ENCODE data around the gene CD300LB. TPM values are rescaled to one million over a fixed set of nuclear protein-coding genes. Genes with fewer than 3 reads are reported as not detected.

The CD300LB gene
- total RNA-seq, 4 donors from 2014 or later, result 0.16 TPM; not detected in 3

GRCh38 chr17:74541176-74542111 is 10.2 kb upstream of the CD300LB start:
- H3K36me3 ChIP-seq, result no peaks in the 10 kb centered on the region
- TF ChIP-seq, protein P1, sequence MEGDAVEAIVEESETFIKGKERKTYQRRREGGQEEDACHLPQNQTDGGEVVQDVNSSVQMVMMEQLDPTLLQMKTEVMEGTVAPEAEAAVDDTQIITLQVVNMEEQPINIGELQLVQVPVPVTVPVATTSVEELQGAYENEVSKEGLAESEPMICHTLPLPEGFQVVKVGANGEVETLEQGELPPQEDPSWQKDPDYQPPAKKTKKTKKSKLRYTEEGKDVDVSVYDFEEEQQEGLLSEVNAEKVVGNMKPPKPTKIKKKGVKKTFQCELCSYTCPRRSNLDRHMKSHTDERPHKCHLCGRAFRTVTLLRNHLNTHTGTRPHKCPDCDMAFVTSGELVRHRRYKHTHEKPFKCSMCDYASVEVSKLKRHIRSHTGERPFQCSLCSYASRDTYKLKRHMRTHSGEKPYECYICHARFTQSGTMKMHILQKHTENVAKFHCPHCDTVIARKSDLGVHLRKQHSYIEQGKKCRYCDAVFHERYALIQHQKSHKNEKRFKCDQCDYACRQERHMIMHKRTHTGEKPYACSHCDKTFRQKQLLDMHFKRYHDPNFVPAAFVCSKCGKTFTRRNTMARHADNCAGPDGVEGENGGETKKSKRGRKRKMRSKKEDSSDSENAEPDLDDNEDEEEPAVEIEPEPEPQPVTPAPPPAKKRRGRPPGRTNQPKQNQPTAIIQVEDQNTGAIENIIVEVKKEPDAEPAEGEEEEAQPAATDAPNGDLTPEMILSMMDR (IDR thresholded peaks at IDR 0.05 in 4 of 5, conservative IDR thresholded peaks at IDR 0.05 in 1 of 5), result no peak
- TF ChIP-seq POLR2A (IDR thresholded peaks at IDR 0.05), result no peak
- intact Hi-C loops (cut with DNase I; ENCODE audit: low total_unique reads), result no loop called here
- DNase-seq (no peak), ATAC-seq (no peak)
- H3K9me3 ChIP-seq, result no peaks in the 10 kb centered on the region
- no peak overlapping the region for H3K27ac ChIP-seq
- H3K4me3 ChIP-seq, result no peak overlapping the region
- H3K27me3 ChIP-seq, result peaks cover 0 to 3% (median 0%) of the 10 kb centered on the region in 3 donors
- in situ Hi-C loops (cut with MboI; ENCODE audit: low sequenced_read_pairs in 4 of 4), result no loop called here
- H3K4me1 ChIP-seq, result no peaks in the 10 kb centered on the region

DNA sequence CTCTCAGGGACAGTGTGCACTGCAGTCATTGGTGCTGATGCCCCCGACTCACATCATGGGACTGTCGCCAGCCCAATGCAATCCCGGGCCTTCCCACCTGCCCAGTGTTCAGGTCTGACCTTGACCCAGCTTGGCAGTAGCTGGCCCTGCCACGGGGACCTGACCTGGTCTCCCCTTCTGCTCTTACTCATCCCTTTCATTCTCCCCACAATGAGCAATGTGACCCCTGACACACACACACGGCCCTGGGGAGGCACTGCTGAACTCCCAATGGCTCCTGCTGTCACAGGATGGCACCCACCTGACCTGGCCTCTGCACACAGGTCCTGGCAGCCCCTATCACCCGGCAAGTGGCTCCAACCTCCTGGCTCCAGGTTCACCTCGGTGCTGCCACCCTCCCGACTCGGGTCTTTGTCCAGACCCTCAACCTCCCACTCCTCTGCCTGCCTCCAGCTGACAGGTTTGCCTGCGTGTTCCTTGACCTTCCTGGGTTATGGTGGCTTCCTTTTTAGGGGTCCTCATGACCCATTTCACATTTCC is 8.1 kb upstream of the CD300LB start:
- H3K36me3 ChIP-seq, result no peaks in the 10 kb centered on the region
- no peak overlapping the region for H3K4me3 ChIP-seq
- DNase-seq (no peak), ATAC-seq (no peak)
- no peak overlapping the region for H3K27ac ChIP-seq
- H3K4me1 ChIP-seq, result no peaks in the 10 kb centered on the region
- in situ Hi-C loops (cut with MboI; ENCODE audit: low sequenced_read_pairs in 4 of 4) (no loop called here), intact Hi-C loops (cut with DNase I; ENCODE audit: low total_unique reads) (no loop called here)
- H3K9me3 ChIP-seq, result peaks cover 0 to 3% (median 0%) of the 10 kb centered on the region in 3 donors
- TF ChIP-seq POLR2A (IDR thresholded peaks at IDR 0.05), result no peak
- TF ChIP-seq, protein P1 (IDR thresholded peaks at IDR 0.05 in 4 of 5, conservative IDR thresholded peaks at IDR 0.05 in 1 of 5), result no peak
- peaks cover 0 to 3% (median 0%) of the 10 kb centered on the region in 3 donors for H3K27me3 ChIP-seq

- TF ChIP-seq POLR2A (IDR thresholded peaks at IDR 0.05), result no peak
- TF ChIP-seq, protein P1 (IDR thresholded peaks at IDR 0.05 in 4 of 5, conservative IDR thresholded peaks at IDR 0.05 in 1 of 5), result no peak
- in situ Hi-C loops (cut with MboI; ENCODE audit: low sequenced_read_pairs in 4 of 4), result no loop called here
- DNase-seq, result no peak
- no peaks in the 10 kb centered on the region for H3K4me1 ChIP-seq
- H3K9me3 ChIP-seq, result peaks cover 0 to 3% (median 0%) of the 10 kb centered on the region in 3 donors
- H3K27ac ChIP-seq, result no peak overlapping the region
- intact Hi-C loops (cut with DNase I; ENCODE audit: low total_unique reads), result no loop called here
- no peak overlapping the region for H3K4me3 ChIP-seq
- peaks cover 0 to 3% (median 0%) of the 10 kb centered on the region in 3 donors for H3K27me3 ChIP-seq
- ATAC-seq, result no peak
- no peaks in the 10 kb centered on the region for H3K36me3 ChIP-seq
These were observed 5.6 kb upstream of the CD300LB start for GRCh38 chr17:74536890-74537289.

DNA sequence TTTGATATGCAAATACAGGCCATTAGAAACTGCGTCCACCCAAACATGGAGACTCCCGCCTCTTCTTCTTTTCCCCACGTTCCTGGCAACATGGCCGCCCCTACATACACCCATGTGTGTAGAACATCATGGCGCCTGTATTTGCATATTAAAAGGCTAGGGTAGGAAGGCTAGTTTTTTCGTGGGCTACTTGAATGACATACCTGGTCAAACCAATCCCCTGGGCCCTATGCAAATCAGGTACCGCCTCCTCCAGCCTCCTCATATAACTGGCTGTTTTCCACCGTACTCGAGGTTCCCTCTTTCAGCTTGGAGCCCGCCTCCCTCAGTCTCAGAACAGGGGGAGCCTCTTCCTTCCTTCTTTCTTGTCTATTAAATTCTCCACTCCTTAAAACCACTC is 840 bp upstream of the CD300LB start:
- in situ Hi-C loops (cut with MboI; ENCODE audit: low sequenced_read_pairs in 4 of 4), result no loop called here
- no peak overlapping the region for H3K27ac ChIP-seq
- H3K4me1 ChIP-seq, result no peaks in the 10 kb centered on the region
- H3K9me3 ChIP-seq, result peaks cover 0 to 3% (median 0%) of the 10 kb centered on the region in 3 donors
- H3K4me3 ChIP-seq, result no peak overlapping the region
- intact Hi-C loops (cut with DNase I; ENCODE audit: low total_unique reads), result loop anchor here (5.0 kb wide), 2 partner anchors 40 to 65 kb away; partner anchors contain the start of gene CD300A
- H3K27me3 ChIP-seq, result peaks cover 0 to 3% (median 0%) of the 10 kb centered on the region in 3 donors
- no peaks in the 10 kb centered on the region for H3K36me3 ChIP-seq
- DNase-seq (peak in 1 of 2 donors; percentile 50), ATAC-seq (peak; percentile 9 to 39)
- TF ChIP-seq, protein P1 (IDR thresholded peaks at IDR 0.05 in 4 of 5, conservative IDR thresholded peaks at IDR 0.05 in 1 of 5), result no peak
- peak; percentile 18 to 40 for TF ChIP-seq POLR2A (IDR thresholded peaks at IDR 0.05)
